B cell (primary cell): ENCODE measurements around the gene GANC. TPM values are rescaled to one million over a fixed set of nuclear protein-coding genes. Genes with fewer than 3 reads are reported as not detected.

Experiments used
- ATAC-seq: fragments of 200-7000 bp; cut with Tn5 transposase; one replicate; pipeline ENCODE4 v1.10.0; 2021; ENCODE audit warnings: low read depth, mild to moderate bottlenecking, moderate number of reproducible peaks, moderate library complexity
- CTCF ChIA-PET: fragments of 350-600 bp; sonication (Branson Sonifier 250); formaldehyde crosslinking; loops from one replicate; lab custom pipeline; 2021; ENCODE audit warnings: antibody characterized with exemption, inconsistent platforms; lab: Charles Lee
- POLR2A ChIA-PET: fragments of 350-600 bp; sonication (Branson Sonifier 250); formaldehyde crosslinking; loops from one replicate; lab custom pipeline; 2021; ENCODE audit warnings: antibody characterized with exemption; lab: Charles Lee
- DNase-seq: peaks from one replicate; pipeline ENCODE4 v3.0.0; 2013
- H2AFZ ChIP-seq: 2 replicates; pipeline ENCODE4 v1.6.1; 2012; ENCODE audit warnings: mild to moderate bottlenecking, low read depth, low read length; ENCODE audit not compliant: insufficient read depth, poor library complexity, severe bottlenecking
- H3K27ac ChIP-seq, 2 donors: 1 replicate in 1 of 2; 2 replicates in 1 of 2; pipeline ENCODE4 v1.5.1; 2012 to 2013; ENCODE audit warnings: low read length in 2 of 2, mild to moderate bottlenecking in 2 of 2, moderate library complexity in 1 of 2
- H3K27me3 ChIP-seq, 4 experiments: fragments of 200-600 bp in 1 of 4; sonication (generic) in 1 of 4; replicated peaks in 1 of 4; 1 replicate in 2 of 4; 2 replicates in 2 of 4; pipeline versions ENCODE4 v1.6.1 to v1.7.0; 2013 to 2016; ENCODE audit warnings: low read length in 3 of 4, mild to moderate bottlenecking in 2 of 4, mixed read lengths in 1 of 4, moderate library complexity in 1 of 4; ENCODE audit not compliant: insufficient read depth in 4 of 4, control insufficient read depth in 3 of 4; ENCODE audit errors: control extremely low read depth in 1 of 4
- H3K36me3 ChIP-seq, 2 experiments: replicated peaks in 1 of 2; 1 replicate in 1 of 2; 2 replicates in 1 of 2; pipeline versions ENCODE4 v1.6.1 to v1.7.1; 2013; ENCODE audit warnings: low read length in 1 of 2; ENCODE audit not compliant: insufficient read depth in 2 of 2, control insufficient read depth in 1 of 2; ENCODE audit errors: control extremely low read depth in 1 of 2, extremely low read depth in 1 of 2
- H3K4me1 ChIP-seq, 2 donors: fragments of 200-600 bp in 1 of 2; sonication (generic) in 1 of 2; 1 replicate in 1 of 2; 2 replicates in 1 of 2; pipeline versions ENCODE4 v1.5.1 to v1.6.1; 2013 to 2017; ENCODE audit warnings: low read length in 2 of 2; ENCODE audit not compliant: control insufficient read depth in 2 of 2, insufficient read depth in 2 of 2
- H3K4me2 ChIP-seq: replicated peaks from 2 replicates; pipeline ENCODE3; 2012; ENCODE audit warnings: mild to moderate bottlenecking, low read depth, low read length; ENCODE audit not compliant: poor library complexity, severe bottlenecking
- H3K4me3 ChIP-seq, 5 experiments: fragments of 200-600 bp in 1 of 5; sonication (generic) in 1 of 5; 1 replicate in 3 of 5; 2 replicates in 2 of 5; pipeline versions ENCODE4 v1.5.1 to v1.7.0; 2011 to 2016; ENCODE audit warnings: low read length in 4 of 5, mild to moderate bottlenecking in 4 of 5, low read depth in 2 of 5, control low read depth in 1 of 5, moderate library complexity in 1 of 5; ENCODE audit not compliant: insufficient read depth in 1 of 5; ENCODE audit errors: control extremely low read depth in 1 of 5, extremely low read depth in 1 of 5
- H3K79me2 ChIP-seq: fragments of 200-600 bp; sonication (generic); one replicate; pipeline ENCODE4 v1.6.0; 2016; ENCODE audit warnings: low read length; ENCODE audit not compliant: control insufficient read depth, insufficient read depth
- H3K9ac ChIP-seq: fragments of 200-600 bp; sonication (generic); 2 replicates; pipeline ENCODE4 v1.6.1; 2017; ENCODE audit warnings: mild to moderate bottlenecking, low read length, moderate library complexity
- H3K9me3 ChIP-seq, 3 donors: one replicate each; pipeline versions ENCODE4 v1.6.1 to v1.7.1; 2013; ENCODE audit warnings: low read length in 2 of 3; ENCODE audit not compliant: control insufficient read depth in 2 of 3, insufficient read depth in 1 of 3; ENCODE audit errors: control extremely low read depth in 1 of 3
- H4K20me1 ChIP-seq: 2 replicates; pipeline ENCODE4 v1.6.0; 2012; ENCODE audit warnings: mild to moderate bottlenecking, low read length; ENCODE audit not compliant: insufficient read depth, control insufficient read depth, poor library complexity, severe bottlenecking
- H3K27ac Mint-ChIP-seq: one replicate; pipeline ENCODE4 v1.8.0; 2021; ENCODE audit warnings: mixed read lengths
- H3K27me3 Mint-ChIP-seq: one replicate; pipeline ENCODE4 v1.8.0; 2021; ENCODE audit warnings: mixed read lengths
- H3K4me1 Mint-ChIP-seq: one replicate; pipeline ENCODE4 v1.8.0; 2021; ENCODE audit warnings: mixed read lengths
- H3K4me3 Mint-ChIP-seq: one replicate; pipeline ENCODE4 v1.8.0; 2021; ENCODE audit warnings: mixed read lengths
- H3K9me3 Mint-ChIP-seq: one replicate; pipeline ENCODE4 v1.8.0; 2022; ENCODE audit warnings: mixed read lengths; ENCODE audit not compliant: insufficient read depth
- EZH2 ChIP-seq: IDR thresholded peaks from 2 replicates; pipeline ENCODE4 v1.6.1; 2012; ENCODE audit warnings: borderline replicate concordance, low read depth, mild to moderate bottlenecking, moderate library complexity, low read length; ENCODE audit not compliant: insufficient read depth, poor library complexity, severe bottlenecking
- WGBS: methylation state at CpG from one replicate; pipeline ENCODE4 v1.1.5; 2013; ENCODE audit warnings: missing lambda C conversion rate; ENCODE audit not compliant: insufficient coverage; 5-methylcytosine and 5-hydroxymethylcytosine counted together
- intact Hi-C: fragments of 100-400 bp; cut with micrococcal nuclease; formaldehyde crosslinking; loops from one replicate; pipeline ENCODE4 v1.10.0; 2022
- polyA plus RNA-seq: library from polyadenylated mRNA; depleted of rRNA; stranded (reverse); fragments of >200 nt; gene quantifications from 2 replicates; pipeline ENCODE4 v1.2.3, GENCODE V29; 2012
- total RNA-seq, 2 donors: library from RNA; stranded (reverse); fragments of 120-200 nt in 1 of 2; gene quantifications; 1 replicate in 1 of 2; 2 replicates in 1 of 2; pipeline versions ENCODE4 v1.2.3 to v1.2.4, GENCODE V29; 2013 to 2022
- TF ChIP-seq, protein P1 (sequence below): fragments of 200-600 bp; IDR thresholded peaks from one replicate; pipeline ENCODE4 v1.8.0; 2022; ENCODE audit warnings: antibody characterized with exemption, mild to moderate bottlenecking

GANC gene
- total and polyA plus RNA-seq, 2 donors (not counting 1 experiment from before 2014, with no cell fraction given): 43.5 to 122 TPM

DNA sequence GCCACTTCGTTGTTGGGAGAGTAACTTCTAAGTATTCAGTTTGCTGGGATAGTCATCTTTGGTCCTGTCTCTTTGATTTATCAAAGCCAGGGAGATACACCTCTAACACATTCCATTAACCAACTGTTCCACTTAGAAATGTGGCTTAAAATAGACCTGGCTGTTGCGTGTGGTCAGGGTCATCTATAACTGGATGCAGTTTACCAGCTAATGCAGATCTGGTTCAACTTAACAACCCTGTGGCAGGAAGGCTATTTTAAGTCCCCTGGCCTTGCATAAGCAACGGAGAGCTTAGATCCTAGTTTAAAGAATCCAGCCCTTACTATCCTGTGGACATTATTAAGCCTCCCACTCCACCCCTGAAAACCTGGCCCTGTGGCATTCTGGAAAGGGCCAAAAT lies 58.2 kb downstream of the GANC start:
- Mint-ChIP-seq H3K27me3 (no peaks in the 10 kb centered on the region), H3K4me1 (no peaks in the 10 kb centered on the region), H3K9me3 (peaks cover 8% of the 10 kb centered on the region), H3K27ac (no peak overlapping the region), H3K4me3 (no peak overlapping the region)
- Histone ChIP-seq H3K4me3 (no peak overlapping the region), H3K27me3 (no peaks in the 10 kb centered on the region), H3K79me2 (no peaks in the 10 kb centered on the region), H3K4me2 (no peak overlapping the region), H3K9me3 (peaks cover 5 to 9% (median 8%) of the 10 kb centered on the region in 3 donors), H3K4me1 (no peaks in the 10 kb centered on the region), H2AFZ (no peak overlapping the region), H3K9ac (no peak overlapping the region), H3K36me3 (peaks cover 19 to 52% of the 10 kb centered on the region in 2 experiments), H4K20me1 (no peaks in the 10 kb centered on the region), H3K27ac (no peak overlapping the region)
- ATAC-seq (no peak), DNase-seq (no peak)
- CTCF ChIA-PET: no interaction called here
- no peak for TF ChIP-seq EZH2
- TF ChIP-seq, protein P1, sequence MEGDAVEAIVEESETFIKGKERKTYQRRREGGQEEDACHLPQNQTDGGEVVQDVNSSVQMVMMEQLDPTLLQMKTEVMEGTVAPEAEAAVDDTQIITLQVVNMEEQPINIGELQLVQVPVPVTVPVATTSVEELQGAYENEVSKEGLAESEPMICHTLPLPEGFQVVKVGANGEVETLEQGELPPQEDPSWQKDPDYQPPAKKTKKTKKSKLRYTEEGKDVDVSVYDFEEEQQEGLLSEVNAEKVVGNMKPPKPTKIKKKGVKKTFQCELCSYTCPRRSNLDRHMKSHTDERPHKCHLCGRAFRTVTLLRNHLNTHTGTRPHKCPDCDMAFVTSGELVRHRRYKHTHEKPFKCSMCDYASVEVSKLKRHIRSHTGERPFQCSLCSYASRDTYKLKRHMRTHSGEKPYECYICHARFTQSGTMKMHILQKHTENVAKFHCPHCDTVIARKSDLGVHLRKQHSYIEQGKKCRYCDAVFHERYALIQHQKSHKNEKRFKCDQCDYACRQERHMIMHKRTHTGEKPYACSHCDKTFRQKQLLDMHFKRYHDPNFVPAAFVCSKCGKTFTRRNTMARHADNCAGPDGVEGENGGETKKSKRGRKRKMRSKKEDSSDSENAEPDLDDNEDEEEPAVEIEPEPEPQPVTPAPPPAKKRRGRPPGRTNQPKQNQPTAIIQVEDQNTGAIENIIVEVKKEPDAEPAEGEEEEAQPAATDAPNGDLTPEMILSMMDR: no peak
- 100% methylated on average over 1 of the region's 3 CpGs for WGBS
- POLR2A ChIA-PET: no interaction called here
- intact Hi-C loops: no loop called here

- ATAC-seq: no peak
- Histone ChIP-seq H3K4me3 (no peak overlapping the region), H3K27me3 (no peaks in the 10 kb centered on the region), H3K9me3 (peaks cover 5 to 9% (median 8%) of the 10 kb centered on the region in 3 donors), H3K36me3 (peaks cover 16 to 41% of the 10 kb centered on the region in 2 experiments), H4K20me1 (no peaks in the 10 kb centered on the region), H3K4me1 (no peaks in the 10 kb centered on the region), H3K9ac (no peak overlapping the region), H2AFZ (no peak overlapping the region), H3K27ac (no peak overlapping the region), H3K79me2 (no peaks in the 10 kb centered on the region), H3K4me2 (no peak overlapping the region)
- Mint-ChIP-seq H3K27ac (no peak overlapping the region), H3K4me1 (no peaks in the 10 kb centered on the region), H3K9me3 (peaks cover 8% of the 10 kb centered on the region), H3K27me3 (no peaks in the 10 kb centered on the region), H3K4me3 (no peak overlapping the region)
- 100% methylated on average over 2 of the region's 4 CpGs for WGBS
- ChIA-PET CTCF (no interaction called here), POLR2A (no interaction called here)
- intact Hi-C loops: no loop called here
- TF ChIP-seq, protein P1: no peak
- TF ChIP-seq EZH2: no peak
- no peak for DNase-seq
Observed at GRCh38 chr15:42332331-42332730, 59.3 kb downstream of the GANC start.
